Raji (cell line): ENCODE data around the gene TNS1.

Experiments
- POLR2A ChIP-seq: IDR thresholded peaks from 2 replicates; pipeline ENCODE4 v1.6.1; 2011; ENCODE audit warnings: low read depth, low read length, control low read depth; ENCODE audit not compliant: insufficient read depth

TNS1 gene

GRCh38 chr2:217909156-217909820 is 93.5 kb downstream of the TNS1 start:
- no peak for TF ChIP-seq POLR2A

DNA sequence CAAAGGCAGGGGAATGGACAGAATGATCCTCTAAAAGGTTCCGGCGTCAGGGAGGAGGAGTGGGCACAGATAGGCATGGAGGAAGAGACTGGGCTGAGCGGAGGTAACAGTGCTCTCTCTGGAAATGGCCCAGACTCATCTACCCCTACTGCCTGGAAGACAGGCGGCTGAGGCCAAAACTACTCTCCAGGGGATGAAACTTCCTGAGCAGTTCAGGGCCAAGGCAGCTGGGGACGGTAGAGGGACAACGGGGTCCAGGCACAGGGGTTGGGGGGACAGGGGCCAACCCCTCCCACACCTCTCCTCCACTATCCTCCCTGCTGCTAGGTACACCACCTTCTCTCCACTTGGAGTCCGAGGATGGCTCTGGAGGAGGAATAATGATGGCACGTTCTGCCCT is 94.3 kb downstream of the TNS1 start:
- no peak for TF ChIP-seq POLR2A

GRCh38 chr2:217907266-217907665 is 95.5 kb downstream of the TNS1 start:
- TF ChIP-seq POLR2A = no peak

- TF ChIP-seq POLR2A = no peak
Observed at GRCh38 chr2:217906798-217907197, 96.0 kb downstream of the TNS1 start.

- TF ChIP-seq POLR2A = no peak
Observed at GRCh38 chr2:217905896-217906295, 96.9 kb downstream of the TNS1 start.

DNA sequence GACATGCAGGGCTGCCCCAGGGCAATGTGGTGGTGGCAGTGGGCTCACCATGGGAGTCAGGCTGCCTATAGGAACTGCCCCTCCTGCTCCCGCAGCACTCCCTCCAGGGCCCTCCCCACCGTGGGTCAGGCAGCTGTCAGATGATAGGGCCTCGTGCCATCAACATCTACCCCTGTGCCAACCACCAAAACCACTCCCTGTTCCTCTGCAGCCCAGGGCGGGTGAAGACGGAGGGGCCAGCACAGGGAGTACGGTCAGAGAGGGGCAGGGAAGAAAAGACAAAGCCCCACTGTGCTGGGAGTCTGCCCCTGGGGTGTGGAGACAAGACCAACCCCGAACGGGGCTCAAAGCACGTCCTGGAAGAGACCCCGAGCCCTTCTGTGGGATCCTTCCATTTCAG is 97.4 kb downstream of the TNS1 start:
- TF ChIP-seq POLR2A = no peak

DNA sequence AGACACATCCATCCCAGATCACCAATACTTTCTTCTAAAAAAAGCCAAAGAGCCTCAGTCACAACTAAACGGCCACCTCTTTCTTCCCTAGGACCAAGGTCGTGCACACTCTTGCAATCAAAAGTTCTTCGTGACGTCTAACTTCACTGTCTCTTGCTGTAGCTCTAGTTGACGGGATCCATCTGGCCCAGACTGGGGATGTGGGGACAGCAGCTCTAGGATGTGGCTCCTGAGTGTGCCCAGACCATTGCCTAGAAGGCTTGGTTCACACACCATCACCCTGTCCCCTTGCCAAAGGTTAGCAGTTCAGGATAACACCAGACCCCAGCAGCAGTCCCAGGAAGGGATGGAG is 98.2 kb downstream of the TNS1 start:
- TF ChIP-seq POLR2A = no peak

- no peak for TF ChIP-seq POLR2A
Observed at GRCh38 chr2:217903859-217904613, 98.8 kb downstream of the TNS1 start.

GRCh38 chr2:217903142-217903858 is 99.5 kb downstream of the TNS1 start:
- TF ChIP-seq POLR2A = no peak

DNA sequence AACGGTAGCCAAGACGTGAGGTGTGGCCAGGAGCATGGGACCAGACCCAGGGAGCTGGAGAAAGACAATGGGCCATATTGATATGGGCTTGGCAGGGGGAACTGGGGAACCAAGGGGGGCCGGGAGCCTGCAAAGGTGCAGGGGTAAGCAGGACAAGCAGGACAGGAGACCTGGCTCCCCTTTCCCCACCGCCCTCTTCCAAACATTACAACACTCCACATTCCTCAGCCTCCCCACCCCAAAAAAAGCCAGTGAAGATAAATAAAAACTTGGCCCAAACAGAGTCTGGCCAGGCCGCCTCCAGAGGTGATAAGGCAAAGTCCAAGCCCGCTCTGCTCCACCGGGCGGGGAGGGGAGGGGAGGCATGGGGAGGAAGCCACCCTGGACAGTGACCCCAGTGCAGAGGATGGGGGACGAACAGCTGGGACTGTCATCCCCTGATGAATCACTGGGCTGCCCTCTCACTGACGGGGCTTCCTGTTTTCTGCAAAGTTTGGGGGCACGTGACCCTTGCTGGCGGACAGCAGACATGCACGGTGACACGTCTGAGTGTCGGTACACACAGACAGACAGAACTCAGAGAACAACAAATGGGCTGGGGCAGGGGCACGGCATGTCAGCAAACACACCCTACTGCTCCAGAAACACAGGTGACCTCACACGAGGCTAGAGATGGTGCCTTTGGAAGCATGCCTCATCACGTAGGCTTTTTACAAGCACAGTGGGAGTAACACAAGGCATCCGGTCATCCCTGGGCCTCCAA is 100.2 kb downstream of the TNS1 start:
- TF ChIP-seq POLR2A = no peak

DNA sequence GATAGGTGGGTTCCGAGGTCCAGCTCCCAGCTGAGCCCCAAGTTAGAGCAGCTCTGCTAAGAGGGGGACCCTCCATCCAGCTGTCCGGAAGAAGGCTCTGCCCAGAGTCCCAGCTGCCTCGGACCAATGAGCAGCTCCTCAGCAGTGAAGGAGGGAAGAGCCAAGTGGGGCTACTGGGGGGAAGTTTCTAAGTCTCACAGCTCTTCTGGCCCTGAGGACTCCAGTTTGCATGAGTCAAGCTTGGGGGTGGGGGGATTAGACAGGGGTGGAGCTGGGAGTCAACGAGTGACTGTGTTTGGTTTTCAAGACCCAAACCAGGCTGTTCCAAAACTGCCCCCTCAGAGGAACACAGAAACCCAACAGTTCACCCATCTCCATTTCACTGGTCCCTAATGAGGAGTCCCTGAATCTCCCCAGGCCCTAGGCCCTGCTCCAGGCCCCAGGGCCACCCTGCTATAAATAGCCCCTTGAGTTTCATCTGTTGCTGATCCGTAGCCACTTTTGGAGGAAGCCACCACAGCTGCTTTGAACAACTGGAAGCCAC is 100.9 kb downstream of the TNS1 start:
- no peak for TF ChIP-seq POLR2A

GRCh38 chr2:217901400-217901799 is 101.4 kb downstream of the TNS1 start:
- no peak for TF ChIP-seq POLR2A

GRCh38 chr2:217900780-217901360 is 101.9 kb downstream of the TNS1 start:
- TF ChIP-seq POLR2A = no peak

GRCh38 chr2:217900010-217900779 is 102.6 kb downstream of the TNS1 start:
- TF ChIP-seq POLR2A = no peak

- no peak for TF ChIP-seq POLR2A
Observed at GRCh38 chr2:217899231-217900009, 103.4 kb downstream of the TNS1 start.
